H1 (cell line): Measurements from ENCODE around the gene ST3GAL2. TPM values are rescaled to one million over a fixed set of nuclear protein-coding genes. Genes with fewer than 3 reads are reported as not detected.

Source experiments
- BACH1 ChIP-seq: IDR thresholded peaks from 2 replicates; pipeline ENCODE4 v1.6.1; 2012; ENCODE audit warnings: low read length, improper control_type of control experiment
- BCL11A ChIP-seq, 2 experiments: IDR thresholded peaks; one replicate each; pipeline ENCODE4 v1.6.1; 2011; ENCODE audit warnings: low read depth in 2 of 2, low read length in 2 of 2, mild to moderate bottlenecking in 2 of 2
- CHD1 ChIP-seq: IDR thresholded peaks from 2 replicates; pipeline ENCODE4 v1.6.1; 2012; ENCODE audit warnings: low read depth, low read length, improper control_type of control experiment
- CREB1 ChIP-seq: IDR thresholded peaks from 2 replicates; pipeline ENCODE4 v1.6.1; 2012; ENCODE audit warnings: inconsistent platforms
- CTBP2 ChIP-seq: IDR thresholded peaks from 2 replicates; pipeline ENCODE4 v1.7.0; 2011; ENCODE audit warnings: borderline replicate concordance, mild to moderate bottlenecking, moderate library complexity, mixed read lengths, low read length; ENCODE audit not compliant: insufficient read depth, insufficient read length
- EZH2 ChIP-seq: fragments of 200-600 bp; sonication (generic); IDR thresholded peaks from 2 replicates; pipeline ENCODE4 v1.7.1; 2012; ENCODE audit warnings: low read depth, mild to moderate bottlenecking, moderate library complexity, low read length, inconsistent platforms; ENCODE audit not compliant: severe bottlenecking
- HDAC2 ChIP-seq, 2 experiments: fragments of 300-600 bp in 1 of 2; sonication (generic) in 1 of 2; IDR thresholded peaks; 2 replicates each; pipeline ENCODE4 v1.6.1; 2011 to 2012; ENCODE audit warnings: low read depth in 2 of 2, low read length in 2 of 2, mild to moderate bottlenecking in 2 of 2, moderate library complexity in 2 of 2, borderline replicate concordance in 1 of 2, inconsistent platforms in 1 of 2
- MAX ChIP-seq: IDR thresholded peaks from 2 replicates; pipeline ENCODE4 v1.6.1; 2012; ENCODE audit warnings: inconsistent platforms
- NANOG ChIP-seq: IDR thresholded peaks from 2 replicates; pipeline ENCODE4 v1.6.1; 2011; ENCODE audit warnings: low read length, low read depth, mild to moderate bottlenecking, inconsistent platforms; ENCODE audit not compliant: insufficient read depth, poor library complexity, severe bottlenecking
- POLR2A ChIP-seq, 2 experiments: IDR thresholded peaks; 1 replicate in 1 of 2; 2 replicates in 1 of 2; pipeline ENCODE4 v1.6.1; 2011; ENCODE audit warnings: low read depth in 2 of 2, low read length in 2 of 2, mild to moderate bottlenecking in 2 of 2; ENCODE audit errors: control extremely low read depth in 1 of 2
- POU5F1 ChIP-seq: IDR thresholded peaks from 2 replicates; pipeline ENCODE4 v1.6.1; 2011; ENCODE audit warnings: low read depth, mild to moderate bottlenecking, low read length, moderate library complexity
- RAD21 ChIP-seq, 2 experiments: IDR thresholded peaks in 1 of 2; conservative IDR thresholded peaks in 1 of 2; 2 replicates each; pipeline ENCODE4 v1.6.1; 2011; ENCODE audit warnings: low read depth in 2 of 2, low read length in 2 of 2, improper control_type of control experiment in 1 of 2, inconsistent platforms in 1 of 2, mild to moderate bottlenecking in 1 of 2, moderate library complexity in 1 of 2
- RNF2 ChIP-seq: fragments of 200-900, 300-1000 bp; sonication (generic); IDR thresholded peaks from 2 replicates; pipeline ENCODE4 v1.7.1; 2016; ENCODE audit warnings: borderline replicate concordance, low read depth, mild to moderate bottlenecking, antibody characterized with exemption, low read length; ENCODE audit not compliant: poor library complexity, severe bottlenecking; ENCODE audit errors: missing control alignments
- SIN3A ChIP-seq, 2 experiments: IDR thresholded peaks in 1 of 2; conservative IDR thresholded peaks in 1 of 2; 2 replicates each; pipeline ENCODE4 v1.6.1; 2011 to 2012; ENCODE audit warnings: low read length in 2 of 2, improper control_type of control experiment in 1 of 2, low read depth in 1 of 2, mild to moderate bottlenecking in 1 of 2
- SIRT6 ChIP-seq: IDR thresholded peaks from one replicate; pipeline ENCODE4 v1.7.1; 2012; ENCODE audit warnings: low read length, inconsistent platforms
- SIX5 ChIP-seq: IDR thresholded peaks from 2 replicates; pipeline ENCODE4 v1.6.1; 2011; ENCODE audit warnings: mild to moderate bottlenecking, low read depth, low read length
- SP2 ChIP-seq: IDR thresholded peaks from 2 replicates; pipeline ENCODE4 v1.6.1; 2012; ENCODE audit warnings: mild to moderate bottlenecking, low read length, inconsistent platforms
- TAF1 ChIP-seq: IDR thresholded peaks from 2 replicates; pipeline ENCODE4 v1.6.1; 2011; ENCODE audit warnings: mild to moderate bottlenecking, low read depth, low read length
- TAF7 ChIP-seq: optimal IDR thresholded peaks from 2 replicates; pipeline ENCODE3; 2011; ENCODE audit warnings: low read depth, mild to moderate bottlenecking, inconsistent platforms, low read length, moderate library complexity, borderline replicate concordance
- TCF12 ChIP-seq: IDR thresholded peaks from 2 replicates; pipeline ENCODE4 v1.6.1; 2011; ENCODE audit warnings: low read depth, mild to moderate bottlenecking, low read length
- YY1 ChIP-seq: IDR thresholded peaks from 2 replicates; pipeline ENCODE4 v1.6.1; 2011; ENCODE audit warnings: low read depth, mild to moderate bottlenecking, low read length
- polyA plus RNA-seq, 7 experiments: library from polyadenylated mRNA; depleted of rRNA in 3 of 7; stranded (reverse) in 5 of 7; unstranded in 2 of 7; fragments of >200 nt in 5 of 7; fragments of 200-250 nt in 2 of 7; gene quantifications; 1 replicate in 5 of 7; 2 replicates in 1 of 7; 4 replicates in 1 of 7; pipeline versions ENCODE4 v1.2.1 to v1.2.3, GENCODE V29; 2011 to 2013; ENCODE audit warnings: missing spikeins in 2 of 7, mixed read lengths in 2 of 7
- total RNA-seq: library from RNA; stranded (reverse); fragmentation: NEBNext Ultra II Directional; extraction: Animal tissue kit (Norgen Biotek cat#: 25700); gene quantifications from 2 replicates; pipeline ENCODE4 v1.2.1, GENCODE V29; 2021
- TF ChIP-seq, protein P1 (sequence below): IDR thresholded peaks from 2 replicates; pipeline ENCODE4 v1.6.1; 2012; ENCODE audit warnings: inconsistent platforms

The ST3GAL2 gene
- total and polyA plus RNA-seq, 2 of the 8 experiments (the other 6 are each of a cell fraction or from before 2014, with no cell fraction given): 14.4 to 39.7 TPM

DNA sequence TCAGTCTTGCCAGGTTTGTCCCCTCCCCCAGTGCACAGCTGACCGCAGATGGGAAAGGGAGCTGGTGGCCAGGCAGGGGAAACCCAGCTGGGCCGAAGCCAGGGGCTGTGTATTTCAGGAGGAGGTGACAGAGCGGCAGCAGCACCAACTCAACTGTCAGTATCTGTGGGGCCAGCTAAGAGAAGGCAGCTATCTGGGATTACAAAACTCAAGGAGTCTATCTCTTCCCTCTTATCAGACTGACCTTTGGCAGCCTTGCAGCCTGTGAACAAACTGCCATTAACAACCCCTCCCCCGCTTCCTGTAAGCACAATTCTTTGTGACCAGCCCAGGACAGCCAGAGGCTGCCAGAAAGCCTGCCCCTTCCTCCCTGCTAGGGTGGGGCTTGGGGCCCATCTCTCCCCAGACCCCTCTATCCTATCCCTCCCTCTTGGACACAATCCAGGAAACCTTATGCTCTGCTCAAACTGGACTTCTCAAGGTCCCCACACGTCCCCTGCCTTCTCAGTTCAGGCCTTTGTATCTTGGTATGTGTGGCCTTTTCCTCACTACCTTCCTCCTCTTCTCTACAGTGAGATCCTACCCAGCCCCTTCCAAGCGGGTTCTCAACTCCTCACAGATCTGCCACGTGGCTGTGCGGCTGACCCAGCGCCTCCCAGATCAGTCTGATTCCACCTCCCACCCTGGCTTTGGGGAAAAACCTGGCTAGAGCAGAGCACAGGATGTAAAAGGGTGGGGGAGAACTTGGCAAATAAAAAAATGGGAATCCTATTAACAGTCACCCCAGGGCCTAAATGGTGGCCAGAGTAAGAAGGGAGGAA lies 10.5 kb downstream of the ST3GAL2 start (continued):
- TF ChIP-seq BACH1 (0 out of 2 replicates have a peak, but pooled peaks have one; percentile 23), HDAC2 (IDR thresholded peaks at IDR 0.05; ENCODE audit: borderline replicate concordance in 1 of 2, low read depth in 2 of 2, low read length in 2 of 2) (no peak; a peak in 1 of 4 replicates), BCL11A (IDR thresholded peaks at IDR 0.05; ENCODE audit: low read depth in 2 of 2, low read length in 2 of 2) (no peak), MAX (peak; percentile 82), CREB1 (no peak), TAF1 (0 out of 2 replicates have a peak, but pooled peaks have one; percentile 33), CHD1 (no peak), SIX5 (no peak), CTBP2 (no peak), POLR2A (IDR thresholded peaks at IDR 0.05; ENCODE audit: control extremely low read depth in 1 of 2, low read depth in 2 of 2, low read length in 2 of 2) (peak in 1 of 2 experiments; percentile 56; a peak in 1 of 3 replicates), RAD21 (IDR thresholded peaks at IDR 0.05 in 1 of 2, conservative IDR thresholded peaks at IDR 0.05 in 1 of 2; ENCODE audit: low read depth in 2 of 2, low read length in 2 of 2) (0 out of 4 replicates have a peak, but pooled peaks of 1 of the 2 experiments have one; percentile 0), SIN3A (conservative IDR thresholded peaks at IDR 0.05 in 1 of 2, IDR thresholded peaks at IDR 0.05 in 1 of 2; ENCODE audit: low read depth in 1 of 2, low read length in 2 of 2) (peak; percentile 21 to 69; a peak in 2 of 4 replicates), POU5F1 (no peak), SP2 (no peak), YY1 (peak; percentile 9; the same call in 1 of the 2 replicates), NANOG (no peak), RNF2 (no peak), EZH2 (no peak), SIRT6 (no peak), TAF7 (no peak), TCF12 (0 out of 2 replicates have a peak, but pooled peaks have one; percentile 37)
- TF ChIP-seq, protein P1, sequence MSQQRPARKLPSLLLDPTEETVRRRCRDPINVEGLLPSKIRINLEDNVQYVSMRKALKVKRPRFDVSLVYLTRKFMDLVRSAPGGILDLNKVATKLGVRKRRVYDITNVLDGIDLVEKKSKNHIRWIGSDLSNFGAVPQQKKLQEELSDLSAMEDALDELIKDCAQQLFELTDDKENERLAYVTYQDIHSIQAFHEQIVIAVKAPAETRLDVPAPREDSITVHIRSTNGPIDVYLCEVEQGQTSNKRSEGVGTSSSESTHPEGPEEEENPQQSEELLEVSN: 0 out of 2 replicates have a peak, but pooled peaks have one; percentile 24
